B cell (primary cell): ENCODE results near the gene ITSN1.

Source experiments
- CTCF ChIP-seq: fragments of 200-600 bp; IDR thresholded peaks from one replicate; pipeline ENCODE4 v1.8.0; 2022; ENCODE audit warnings: antibody characterized with exemption, mild to moderate bottlenecking
- EZH2 ChIP-seq: IDR thresholded peaks from 2 replicates; pipeline ENCODE4 v1.6.1; 2012; ENCODE audit warnings: borderline replicate concordance, low read depth, mild to moderate bottlenecking, moderate library complexity, low read length; ENCODE audit not compliant: insufficient read depth, poor library complexity, severe bottlenecking

GRCh38 chr21:33841561-33841960 is 199.3 kb downstream of the ITSN1 start:
- TF ChIP-seq CTCF (no peak), EZH2 (no peak)
